ENCODE data around the gene THSD1.

DNA sequence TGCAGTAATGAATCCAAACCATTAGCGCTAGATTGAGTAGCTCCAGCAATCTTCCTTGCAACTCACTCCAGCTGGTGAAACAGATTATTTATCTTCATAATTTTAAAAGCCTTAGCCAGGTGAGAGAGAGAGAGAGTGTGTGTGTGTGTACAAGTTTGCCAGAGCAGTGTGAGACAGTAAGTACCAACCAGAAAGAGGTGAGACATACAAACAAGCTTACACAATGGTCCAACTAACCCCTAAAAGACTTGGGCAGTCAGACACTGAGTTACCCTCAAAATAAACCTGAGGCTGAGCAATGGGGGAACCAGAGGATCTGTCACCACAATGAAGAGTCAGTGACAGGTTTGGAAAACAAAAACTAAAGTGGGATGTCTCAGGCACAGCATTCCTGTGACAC is 8.1 kb upstream of the THSD1 start:
- TF ChIP-seq, protein P1, sequence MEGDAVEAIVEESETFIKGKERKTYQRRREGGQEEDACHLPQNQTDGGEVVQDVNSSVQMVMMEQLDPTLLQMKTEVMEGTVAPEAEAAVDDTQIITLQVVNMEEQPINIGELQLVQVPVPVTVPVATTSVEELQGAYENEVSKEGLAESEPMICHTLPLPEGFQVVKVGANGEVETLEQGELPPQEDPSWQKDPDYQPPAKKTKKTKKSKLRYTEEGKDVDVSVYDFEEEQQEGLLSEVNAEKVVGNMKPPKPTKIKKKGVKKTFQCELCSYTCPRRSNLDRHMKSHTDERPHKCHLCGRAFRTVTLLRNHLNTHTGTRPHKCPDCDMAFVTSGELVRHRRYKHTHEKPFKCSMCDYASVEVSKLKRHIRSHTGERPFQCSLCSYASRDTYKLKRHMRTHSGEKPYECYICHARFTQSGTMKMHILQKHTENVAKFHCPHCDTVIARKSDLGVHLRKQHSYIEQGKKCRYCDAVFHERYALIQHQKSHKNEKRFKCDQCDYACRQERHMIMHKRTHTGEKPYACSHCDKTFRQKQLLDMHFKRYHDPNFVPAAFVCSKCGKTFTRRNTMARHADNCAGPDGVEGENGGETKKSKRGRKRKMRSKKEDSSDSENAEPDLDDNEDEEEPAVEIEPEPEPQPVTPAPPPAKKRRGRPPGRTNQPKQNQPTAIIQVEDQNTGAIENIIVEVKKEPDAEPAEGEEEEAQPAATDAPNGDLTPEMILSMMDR (IDR thresholded peaks at IDR 0.05): no peak
- TF ChIP-seq POLR2AphosphoS5 (IDR thresholded peaks at IDR 0.05): no peak
